Kidney epithelial cell (primary cell): ENCODE data around the gene ZNF579. TPM values are rescaled to one million over a fixed set of nuclear protein-coding genes. Genes with fewer than 3 reads are reported as not detected.

Experiments
- DNase-seq: peaks from one replicate; pipeline ENCODE4 v3.0.0-alpha.2; 2010; ENCODE audit warnings: low read depth
- H3K27me3 ChIP-seq: 2 replicates; pipeline ENCODE4 v1.6.0; 2011; ENCODE audit warnings: low read length; ENCODE audit not compliant: control insufficient read depth, insufficient read depth
- H3K36me3 ChIP-seq: 2 replicates; pipeline ENCODE4 v1.5.1; 2011; ENCODE audit warnings: low read length; ENCODE audit not compliant: control insufficient read depth, insufficient read depth
- H3K4me3 ChIP-seq: 2 replicates; pipeline ENCODE4 v1.5.1; 2011; ENCODE audit warnings: low read depth, mild to moderate bottlenecking, control low read depth, low read length
- CTCF ChIP-seq: IDR thresholded peaks from 2 replicates; pipeline ENCODE4 v1.5.1; 2011; ENCODE audit warnings: mild to moderate bottlenecking, moderate library complexity, low read length, control low read depth, inconsistent platforms; ENCODE audit not compliant: insufficient read depth, poor library complexity, severe bottlenecking
- total RNA-seq: library from RNA; depleted of rRNA; stranded (reverse); fragments of >200 nt; gene quantifications from 2 replicates; pipeline ENCODE4 v1.2.3, GENCODE V29; 2015

ZNF579 gene
- total RNA-seq, 1 donor from 2014 or later: 14.4 TPM

GRCh38 chr19:55581823-55582223 lies 1.2 kb upstream of the ZNF579 start:
- no peak for TF ChIP-seq CTCF
- H3K27me3 ChIP-seq: no peaks in the 10 kb centered on the region
- no peaks in the 10 kb centered on the region for H3K36me3 ChIP-seq
- no peak overlapping the region for H3K4me3 ChIP-seq
- DNase-seq: peak; percentile 82

GRCh38 chr19:55581145-55581822 lies 636 bp upstream of the ZNF579 start:
- DNase-seq: no peak
- Histone ChIP-seq H3K4me3 (peak overlapping the region; percentile 90), H3K36me3 (no peaks in the 10 kb centered on the region), H3K27me3 (no peaks in the 10 kb centered on the region)
- no peak for TF ChIP-seq CTCF

- no peaks in the 10 kb centered on the region for H3K27me3 ChIP-seq
- peak overlapping the region; percentile 90 for H3K4me3 ChIP-seq
- no peak for DNase-seq
- H3K36me3 ChIP-seq: no peaks in the 10 kb centered on the region
- no peak for TF ChIP-seq CTCF
Measured at GRCh38 chr19:55579766-55580621, 654 bp downstream of the ZNF579 start.

GRCh38 chr19:55578761-55579747 lies 1.6 kb downstream of the ZNF579 start:
- no peaks in the 10 kb centered on the region for H3K36me3 ChIP-seq
- TF ChIP-seq CTCF: no peak
- H3K27me3 ChIP-seq: no peaks in the 10 kb centered on the region
- peak overlapping the region; percentile 90 for H3K4me3 ChIP-seq
- no peak for DNase-seq

- H3K4me3 ChIP-seq: no peak overlapping the region
- DNase-seq: no peak
- H3K36me3 ChIP-seq: no peaks in the 10 kb centered on the region
- no peaks in the 10 kb centered on the region for H3K27me3 ChIP-seq
- TF ChIP-seq CTCF: no peak
Measured at GRCh38 chr19:55578031-55578760, 2.5 kb downstream of the ZNF579 start.
